OCI-LY7 (cell line): ENCODE results near the gene TOR1A. TPM values are rescaled to one million over a fixed set of nuclear protein-coding genes. Genes with fewer than 3 reads are reported as not detected.

Experiments
- BruUV-seq: library from RNA; stranded (reverse); fragments of 400-500 nt; replicated peaks from 2 replicates; lab custom pipeline; 2021; lab: Mats Ljungman, UMichigan
- CTCF ChIA-PET: fragments of 300-600 bp; sonication (Branson Sonifier 250); formaldehyde crosslinking; loops from one replicate; lab custom pipeline; 2022; ENCODE audit warnings: antibody characterized with exemption; ENCODE audit not compliant: unreplicated experiment; lab: Charles Lee
- POLR2A ChIA-PET: fragments of 300-600 bp; sonication (Branson Sonifier 250); formaldehyde crosslinking; loops from one replicate; lab custom pipeline; 2022; ENCODE audit warnings: antibody characterized with exemption; lab: Charles Lee
- DNase-seq: peaks from one replicate; pipeline ENCODE4 v3.0.0-alpha.2; 2015; ENCODE audit warnings: low spot score
- H2AFZ ChIP-seq: fragments of 200-600 bp; sonication (generic), shearing (Covaris generic); 2 replicates; pipeline ENCODE4 v1.6.1; 2014; ENCODE audit warnings: mild to moderate bottlenecking, antibody characterized with exemption, low read length, moderate library complexity
- H3K27ac ChIP-seq: fragments of 200-600 bp; sonication (generic); 2 replicates; pipeline ENCODE4 v1.5.1; 2014; ENCODE audit warnings: mixed run types, low read depth, mild to moderate bottlenecking, moderate library complexity, low read length, inconsistent platforms; ENCODE audit not compliant: poor library complexity, severe bottlenecking
- H3K36me3 ChIP-seq: fragments of 200-600 bp; sonication (generic); 2 replicates; pipeline ENCODE4 v1.6.1; 2014; ENCODE audit warnings: mild to moderate bottlenecking, antibody characterized with exemption, low read length, moderate library complexity, mixed read lengths; ENCODE audit not compliant: insufficient read depth
- H3K4me1 ChIP-seq: fragments of 200-600 bp; sonication (generic); 2 replicates; pipeline ENCODE4 v1.5.1; 2014; ENCODE audit warnings: mild to moderate bottlenecking, low read length; ENCODE audit not compliant: insufficient read depth, poor library complexity, severe bottlenecking
- H3K4me2 ChIP-seq: fragments of 200-600 bp; sonication (generic); 2 replicates; pipeline ENCODE4 v1.6.1; 2014; ENCODE audit warnings: mild to moderate bottlenecking, low read length
- H3K4me3 ChIP-seq: fragments of 200-600 bp; sonication (generic); 2 replicates; pipeline ENCODE4 v1.5.1; 2014; ENCODE audit warnings: mild to moderate bottlenecking, low read depth, low read length; ENCODE audit not compliant: poor library complexity, severe bottlenecking
- H3K79me2 ChIP-seq: fragments of 200-600 bp; sonication (generic); 2 replicates; pipeline ENCODE4 v1.6.1; 2016; ENCODE audit warnings: low read depth, mild to moderate bottlenecking, low read length, moderate library complexity, mixed read lengths; ENCODE audit not compliant: insufficient read depth
- H3K9me2 ChIP-seq: fragments of 200-600 bp; sonication (generic); 2 replicates; pipeline ENCODE4 v1.6.1; 2016; ENCODE audit warnings: mild to moderate bottlenecking, low read length, mixed read lengths; ENCODE audit not compliant: insufficient read depth
- H3K9me3 ChIP-seq: fragments of 200-600 bp; sonication (generic); 2 replicates; pipeline ENCODE4 v1.6.1; 2014; ENCODE audit warnings: mild to moderate bottlenecking, mixed run types, low read length, mixed read lengths
- H4K20me1 ChIP-seq: fragments of 200-600 bp; sonication (generic); 2 replicates; pipeline ENCODE4 v1.6.1; 2014; ENCODE audit warnings: mild to moderate bottlenecking, antibody characterized with exemption, low read length, moderate library complexity, mixed read lengths; ENCODE audit not compliant: insufficient read depth
- CTCF ChIP-seq: fragments of 200-600 bp; sonication (generic); conservative IDR thresholded peaks from 2 replicates; pipeline ENCODE4 v1.5.1; 2014; ENCODE audit warnings: mild to moderate bottlenecking, antibody characterized with exemption, low read length, moderate library complexity, mixed read lengths
- EZH2phosphoT487 ChIP-seq: fragments of 200-600 bp; sonication (generic); IDR thresholded peaks from 2 replicates; pipeline ENCODE4 v1.6.1; 2018; ENCODE audit warnings: low read depth, borderline replicate concordance, mild to moderate bottlenecking, mixed run types, antibody characterized with exemption, low read length, moderate library complexity, mixed read lengths
- intact Hi-C: fragments of 100-400 bp; cut with micrococcal nuclease; formaldehyde crosslinking; loops from one replicate; pipeline ENCODE4 v1.10.0; 2022; ENCODE audit not compliant: unreplicated experiment
- total RNA-seq, 2 experiments: library from RNA; depleted of rRNA in 1 of 2; stranded (reverse); fragments of >200 nt in 1 of 2; shearing (Covaris generic) in 1 of 2; gene quantifications; 2 replicates each; pipeline ENCODE4 v1.2.3, GENCODE V29; 2014 to 2022

Gene TOR1A
- total RNA-seq, 2 experiments from 2014 or later: 32.7 to 37.0 TPM

GRCh38 chr9:129770741-129771140, 53.2 kb downstream of the TOR1A start:
- Histone ChIP-seq H3K4me2 (no peak overlapping the region), H3K36me3 (no peaks in the 10 kb centered on the region), H3K9me3 (no peaks in the 10 kb centered on the region), H3K9me2 (no peaks in the 10 kb centered on the region), H4K20me1 (no peaks in the 10 kb centered on the region; the same call in 1 of the 2 replicates), H3K27ac (no peak overlapping the region), H3K79me2 (no peaks in the 10 kb centered on the region), H3K4me1 (no peaks in the 10 kb centered on the region), H2AFZ (no peak overlapping the region), H3K4me3 (no peak overlapping the region)
- CTCF ChIA-PET: no interaction called here
- POLR2A ChIA-PET: interaction anchor here (0.7 kb wide), 1 partner anchor 15 kb away, joined by 3 read pairs; no protein-coding TSS in a partner anchor
- intact Hi-C loops: no loop called here
- BruUV-seq: no TSS peak
- no peak for DNase-seq
- TF ChIP-seq CTCF (no peak), EZH2phosphoT487 (no peak)

GRCh38 chr9:129769669-129770068, 54.3 kb downstream of the TOR1A start:
- POLR2A ChIA-PET: no interaction called here
- BruUV-seq: no TSS peak
- no peak for DNase-seq
- TF ChIP-seq EZH2phosphoT487 (no peak), CTCF (no peak)
- Histone ChIP-seq H3K9me2 (no peaks in the 10 kb centered on the region), H4K20me1 (no peaks in the 10 kb centered on the region; the same call in 1 of the 2 replicates), H2AFZ (no peak overlapping the region), H3K9me3 (no peaks in the 10 kb centered on the region), H3K36me3 (no peaks in the 10 kb centered on the region), H3K79me2 (no peaks in the 10 kb centered on the region), H3K4me2 (no peak overlapping the region), H3K4me1 (no peaks in the 10 kb centered on the region), H3K4me3 (no peak overlapping the region), H3K27ac (no peak overlapping the region)
- CTCF ChIA-PET: interaction anchor here (0.5 kb wide), 1 partner anchor 44 kb away, joined by 5 read pairs; no protein-coding TSS in a partner anchor
- intact Hi-C loops: no loop called here

GRCh38 chr9:129768486-129768885, 55.5 kb downstream of the TOR1A start:
- no peaks in the 10 kb centered on the region for H3K79me2 ChIP-seq
- H3K27ac ChIP-seq: no peak overlapping the region
- no peaks in the 10 kb centered on the region for H3K9me2 ChIP-seq
- H2AFZ ChIP-seq: no peak overlapping the region
- no peak overlapping the region for H3K4me3 ChIP-seq
- no peak for DNase-seq
- no peaks in the 10 kb centered on the region; the same call in 1 of the 2 replicates for H4K20me1 ChIP-seq
- intact Hi-C loops: no loop called here
- TF ChIP-seq CTCF (no peak), EZH2phosphoT487 (no peak)
- no peaks in the 10 kb centered on the region for H3K36me3 ChIP-seq
- H3K4me2 ChIP-seq: no peak overlapping the region
- ChIA-PET CTCF (no interaction called here), POLR2A (interaction anchor here (0.6 kb wide), 1 partner anchor 392 kb away, joined by 3 read pairs; no protein-coding TSS in a partner anchor)
- no peaks in the 10 kb centered on the region for H3K4me1 ChIP-seq
- H3K9me3 ChIP-seq: no peaks in the 10 kb centered on the region
- BruUV-seq: no TSS peak
